ENCODE results near the gene CRYBB2. TPM values are rescaled to one million over a fixed set of nuclear protein-coding genes. Genes with fewer than 3 reads are reported as not detected.

Gene CRYBB2
- total and polyA plus RNA-seq, 8 donors = 0.53 to 0.92 TPM; not detected in 6

- Histone ChIP-seq H3K9me3 (no peaks in the 10 kb centered on the region), H3K4me1 (no peaks in the 10 kb centered on the region), H3K27me3 (no peaks in the 10 kb centered on the region), H3K27ac (no peak overlapping the region), H3K4me3 (no peak overlapping the region), H3K36me3 (peaks cover 0 to 9% (median 0%) of the 10 kb centered on the region in 4 donors)
- intact Hi-C loops (cut with DNase I; ENCODE audit: low total_unique reads) = no loop called here
- DNase-seq = no peak
- WGBS, 5 donors = 89 to 96% (median 92%) methylated on average over 5 to 21 of the region's 21 CpGs
- TF ChIP-seq EP300 (IDR thresholded peaks at IDR 0.05) (no peak), POLR2AphosphoS5 (IDR thresholded peaks at IDR 0.05) (no peak), POLR2A (IDR thresholded peaks at IDR 0.05) (no peak)
Measured at GRCh38 chr22:25206998-25207397, 12.4 kb upstream of the CRYBB2 start.

DNA sequence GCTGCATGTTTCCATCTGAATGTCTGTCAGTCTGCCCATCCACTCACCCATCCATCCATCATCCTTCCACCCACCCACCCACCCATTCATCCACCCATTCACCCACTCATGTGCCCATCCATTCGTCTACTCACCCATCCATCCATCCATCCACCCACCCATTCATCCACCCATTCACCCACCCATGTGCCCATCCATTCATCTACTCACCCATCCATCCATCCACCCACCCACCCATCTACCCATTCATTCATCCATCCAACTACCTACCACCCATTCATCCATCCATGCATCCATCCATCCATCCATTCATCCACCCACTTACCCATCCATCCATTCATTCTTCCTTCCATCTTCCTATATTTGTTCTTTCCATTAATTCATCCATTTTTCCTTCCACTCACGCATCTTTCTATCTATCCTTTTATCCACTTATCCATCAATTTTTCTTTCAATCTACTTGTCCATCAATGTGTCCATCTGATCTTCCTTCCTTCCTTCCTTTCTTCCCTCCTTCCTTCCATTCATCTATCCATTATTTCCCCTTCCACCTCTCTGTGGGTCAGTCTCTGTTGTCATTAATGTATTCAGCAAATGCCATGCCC is 11.8 kb upstream of the CRYBB2 start:
- no peaks in the 10 kb centered on the region for H3K9me3 ChIP-seq
- no peak for DNase-seq
- no peaks in the 10 kb centered on the region for H3K4me1 ChIP-seq
- no peak overlapping the region for H3K27ac ChIP-seq
- H3K27me3 ChIP-seq = no peaks in the 10 kb centered on the region
- intact Hi-C loops (cut with DNase I; ENCODE audit: low total_unique reads) = no loop called here
- H3K36me3 ChIP-seq = peaks cover 0 to 9% (median 0%) of the 10 kb centered on the region in 4 donors
- WGBS, 5 donors = 41 to 90% (median 77%) methylated on average over 1 to 2 of the region's 2 CpGs
- no peak overlapping the region for H3K4me3 ChIP-seq
- no peak for TF ChIP-seq EP300 (IDR thresholded peaks at IDR 0.05)
- TF ChIP-seq POLR2A (IDR thresholded peaks at IDR 0.05) = no peak
- TF ChIP-seq CTCF (IDR thresholded peaks at IDR 0.05) = no peak
- TF ChIP-seq POLR2AphosphoS5 (IDR thresholded peaks at IDR 0.05) = no peak

- no peak for TF ChIP-seq POLR2AphosphoS5 (IDR thresholded peaks at IDR 0.05)
- TF ChIP-seq POLR2A (IDR thresholded peaks at IDR 0.05) = no peak
- no peak for TF ChIP-seq EP300 (IDR thresholded peaks at IDR 0.05)
- TF ChIP-seq CTCF (IDR thresholded peaks at IDR 0.05) = no peak
- intact Hi-C loops (cut with DNase I; ENCODE audit: low total_unique reads) = no loop called here
- WGBS, 5 donors = 72 to 90% (median 85%) methylated on average over 2 of the region's 2 CpGs
- no peaks in the 10 kb centered on the region for H3K27me3 ChIP-seq
- H3K27ac ChIP-seq = no peak overlapping the region
- H3K4me1 ChIP-seq = no peaks in the 10 kb centered on the region
- DNase-seq = no peak
- peaks cover 0 to 6% (median 0%) of the 10 kb centered on the region in 4 donors for H3K36me3 ChIP-seq
- H3K4me3 ChIP-seq = no peak overlapping the region
- H3K9me3 ChIP-seq = peaks cover 0 to 4% (median 4%) of the 10 kb centered on the region in 4 donors
Measured at GRCh38 chr22:25208328-25208727, 11.1 kb upstream of the CRYBB2 start.

DNA sequence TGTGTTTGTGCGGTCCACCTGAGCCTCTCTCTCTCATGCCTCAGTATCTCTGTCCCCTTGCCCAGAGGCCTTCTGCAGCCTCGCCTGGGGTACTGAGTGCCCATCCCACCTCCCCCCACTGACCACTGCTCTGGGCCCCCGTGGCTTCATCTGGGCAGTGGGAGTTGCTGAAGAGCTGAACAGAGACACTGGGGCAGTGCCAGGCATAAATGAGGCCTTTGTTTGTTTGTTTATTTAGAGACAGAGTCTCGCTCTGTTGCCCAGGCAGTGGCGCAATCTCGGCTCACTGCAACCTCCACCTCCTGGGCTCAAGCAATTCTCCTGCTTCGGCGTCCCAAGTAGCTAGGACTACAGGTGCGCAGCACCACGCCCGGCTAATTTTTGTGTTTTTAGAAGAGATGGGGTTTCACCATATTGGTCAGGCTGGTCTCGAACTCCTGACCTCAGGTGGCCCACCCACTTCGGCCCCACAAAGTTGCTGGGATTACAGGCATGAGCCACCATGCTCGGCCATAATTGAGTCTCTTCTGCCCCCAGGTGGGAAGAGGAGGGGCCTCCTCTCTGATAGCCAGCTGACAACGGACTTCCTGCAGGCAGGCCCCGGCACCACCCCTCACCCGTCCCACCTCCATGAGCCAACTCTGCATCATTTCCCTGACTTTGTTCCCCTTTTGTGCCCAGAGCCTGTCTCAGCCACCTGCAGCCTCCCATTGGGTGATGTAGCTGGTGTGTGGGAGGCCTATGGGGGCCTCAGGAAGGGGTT is 10.5 kb upstream of the CRYBB2 start:
- no peak for TF ChIP-seq POLR2AphosphoS5 (IDR thresholded peaks at IDR 0.05)
- no peak for TF ChIP-seq CTCF (IDR thresholded peaks at IDR 0.05)
- no peak for TF ChIP-seq POLR2A (IDR thresholded peaks at IDR 0.05)
- no peak for TF ChIP-seq EP300 (IDR thresholded peaks at IDR 0.05)
- no peak for DNase-seq
- peaks cover 0 to 6% (median 6%) of the 10 kb centered on the region in 4 donors for H3K9me3 ChIP-seq
- H3K27ac ChIP-seq = no peak overlapping the region
- no peaks in the 10 kb centered on the region for H3K27me3 ChIP-seq
- H3K4me1 ChIP-seq = no peaks in the 10 kb centered on the region
- no peak overlapping the region for H3K4me3 ChIP-seq
- intact Hi-C loops (cut with DNase I; ENCODE audit: low total_unique reads) = no loop called here
- peaks cover 0 to under 1% (median 0%) of the 10 kb centered on the region in 4 donors for H3K36me3 ChIP-seq
- WGBS, 5 donors = 75 to 82% (median 78%) methylated on average over 17 of the region's 17 CpGs
